GM23248 (cell line): ENCODE measurements around the gene GNS. TPM values are rescaled to one million over a fixed set of nuclear protein-coding genes. Genes with fewer than 3 reads are reported as not detected.

Experiments used
- DNase-seq: peaks from one replicate; pipeline ENCODE4 v3.0.0-alpha.2; 2015
- H2AFZ ChIP-seq: fragments of 200-600 bp; sonication (generic); 2 replicates; pipeline ENCODE4 v1.6.1; 2016; ENCODE audit warnings: antibody characterized with exemption
- H3F3A ChIP-seq: fragments of 200-600 bp; sonication (generic); 2 replicates; pipeline ENCODE4 v1.6.1; 2016; ENCODE audit warnings: mild to moderate bottlenecking, antibody characterized with exemption, mixed run types; ENCODE audit not compliant: insufficient read depth
- H3K27ac ChIP-seq: fragments of 200-600 bp; sonication (generic); 2 replicates; pipeline ENCODE4 v1.5.1; 2016; ENCODE audit warnings: mild to moderate bottlenecking
- H3K27me3 ChIP-seq: fragments of 200-600 bp; sonication (generic); replicated peaks from 2 replicates; pipeline ENCODE4 v1.6.1; 2016; ENCODE audit warnings: mild to moderate bottlenecking; ENCODE audit not compliant: insufficient read depth
- H3K36me3 ChIP-seq: fragments of 200-600 bp; sonication (generic); 2 replicates; pipeline ENCODE4 v1.6.1; 2016; ENCODE audit warnings: low read depth, mild to moderate bottlenecking
- H3K4me1 ChIP-seq: fragments of 200-600 bp; sonication (generic); 2 replicates; pipeline ENCODE4 v1.6.1; 2016; ENCODE audit warnings: mild to moderate bottlenecking; ENCODE audit not compliant: insufficient read depth
- H3K4me2 ChIP-seq: fragments of 200-600 bp; sonication (generic); one replicate; pipeline ENCODE4 v1.6.1; 2016; ENCODE audit warnings: mild to moderate bottlenecking; ENCODE audit not compliant: unreplicated experiment
- H3K4me3 ChIP-seq: fragments of 200-600 bp; sonication (generic); 2 replicates; pipeline ENCODE4 v1.5.1; 2016; ENCODE audit warnings: mild to moderate bottlenecking
- H3K79me2 ChIP-seq: fragments of 200-600 bp; sonication (generic); 2 replicates; pipeline ENCODE4 v1.6.1; 2016; ENCODE audit warnings: mild to moderate bottlenecking; ENCODE audit not compliant: insufficient read depth
- H3K9ac ChIP-seq: fragments of 200-600 bp; sonication (generic); 2 replicates; pipeline ENCODE4 v1.6.1; 2016; ENCODE audit warnings: mild to moderate bottlenecking
- H3K9me2 ChIP-seq: fragments of 200-600 bp; sonication (generic); 2 replicates; pipeline ENCODE4 v1.6.1; 2016; ENCODE audit warnings: mixed run types, mild to moderate bottlenecking, moderate library complexity; ENCODE audit not compliant: insufficient read depth
- H3K9me3 ChIP-seq: fragments of 200-600 bp; sonication (generic); one replicate; pipeline ENCODE4 v1.6.1; 2017; ENCODE audit warnings: low read depth
- H4K20me1 ChIP-seq: fragments of 200-600 bp; sonication (generic); 2 replicates; pipeline ENCODE4 v1.6.0; 2016; ENCODE audit not compliant: insufficient read depth
- EZH2 ChIP-seq: fragments of 200-600 bp; sonication (generic); IDR thresholded peaks from 2 replicates; pipeline ENCODE4 v1.6.1; 2018; ENCODE audit warnings: antibody characterized with exemption, mild to moderate bottlenecking; ENCODE audit not compliant: insufficient read depth, poor library complexity, severe bottlenecking
- EZH2phosphoT487 ChIP-seq: fragments of 200-600 bp; sonication (generic); IDR thresholded peaks from 2 replicates; pipeline ENCODE4 v1.6.1; 2018; ENCODE audit warnings: antibody characterized with exemption, moderate library complexity, mild to moderate bottlenecking, low read depth; ENCODE audit not compliant: insufficient read depth
- WGBS, 2 experiments: methylation state at CpG; one replicate each; pipeline ENCODE4 v1.1.6; 2015 to 2017; ENCODE audit warnings: low lambda C conversion rate in 2 of 2, low coverage in 1 of 2; ENCODE audit errors: missing lambda C conversion rate in 2 of 2; 5-methylcytosine and 5-hydroxymethylcytosine counted together
- in situ Hi-C: fragments of 300-500 bp; cut with MboI; formaldehyde crosslinking; loops from 2 replicates; pipeline ENCODE4 v1.15.0; 2020
- polyA plus RNA-seq: library from polyadenylated mRNA; unstranded; fragments of >200 nt; fragmentation: Nextera tagmentation; extraction: Ambion mirVana; gene quantifications from 2 replicates; pipeline ENCODE4 v1.2.1, GENCODE V29; 2016
- total RNA-seq: library from RNA; depleted of rRNA; stranded (reverse); fragments of >200 nt; shearing (Covaris generic); gene quantifications from 2 replicates; pipeline ENCODE4 v1.2.3, GENCODE V29; 2014

Gene GNS
- total and polyA plus RNA-seq, 2 experiments from 2014 or later, result 76.6 to 129 TPM

GRCh38 chr12:64720884-64721283, 38.3 kb downstream of the GNS start:
- Histone ChIP-seq H3K79me2 (no peaks in the 10 kb centered on the region), H3K36me3 (peaks cover 16% of the 10 kb centered on the region; the same call in 1 of the 2 replicates), H3K9me2 (no peaks in the 10 kb centered on the region), H3K9ac (no peak overlapping the region), H3K27ac (no peak overlapping the region), H2AFZ (no peak overlapping the region), H3F3A (no peaks in the 10 kb centered on the region), H3K27me3 (no peaks in the 10 kb centered on the region), H3K4me1 (no peaks in the 10 kb centered on the region), H3K4me3 (no peak overlapping the region), H3K4me2 (no peak overlapping the region), H3K9me3 (no peaks in the 10 kb centered on the region), H4K20me1 (no peaks in the 10 kb centered on the region)
- 93 to 97% methylated on average over 1 of the region's 1 CpG for WGBS, 2 experiments
- DNase-seq, result no peak
- in situ Hi-C loops, result no loop called here
- no peak for TF ChIP-seq EZH2phosphoT487
- TF ChIP-seq EZH2, result no peak

- Histone ChIP-seq H3K79me2 (no peaks in the 10 kb centered on the region), H3K9me3 (no peaks in the 10 kb centered on the region), H3K9ac (no peak overlapping the region), H3K4me2 (no peak overlapping the region), H3K4me3 (no peak overlapping the region), H3K27ac (no peak overlapping the region), H4K20me1 (no peaks in the 10 kb centered on the region), H3K36me3 (peaks cover 16% of the 10 kb centered on the region; the same call in 1 of the 2 replicates), H3K27me3 (no peaks in the 10 kb centered on the region), H3K4me1 (no peaks in the 10 kb centered on the region), H3F3A (no peaks in the 10 kb centered on the region), H2AFZ (no peak overlapping the region), H3K9me2 (no peaks in the 10 kb centered on the region)
- no peak for TF ChIP-seq EZH2
- no peak for TF ChIP-seq EZH2phosphoT487
- 83 to 95% methylated on average over 1 of the region's 1 CpG for WGBS, 2 experiments
- in situ Hi-C loops, result no loop called here
- no peak for DNase-seq
These were observed 40.6 kb downstream of the GNS start for GRCh38 chr12:64718649-64719048.

- Histone ChIP-seq H3K36me3 (peaks cover 14% of the 10 kb centered on the region; the same call in 1 of the 2 replicates), H4K20me1 (no peaks in the 10 kb centered on the region), H3K27ac (no peak overlapping the region), H3K9me2 (no peaks in the 10 kb centered on the region), H3K4me1 (no peaks in the 10 kb centered on the region), H3K9me3 (no peaks in the 10 kb centered on the region), H2AFZ (no peak overlapping the region), H3F3A (no peaks in the 10 kb centered on the region), H3K4me3 (no peak overlapping the region), H3K27me3 (no peaks in the 10 kb centered on the region), H3K79me2 (no peaks in the 10 kb centered on the region), H3K9ac (no peak overlapping the region), H3K4me2 (no peak overlapping the region)
- 88 to 91% methylated on average over 6 of the region's 6 CpGs for WGBS, 2 experiments
- in situ Hi-C loops, result no loop called here
- no peak for TF ChIP-seq EZH2phosphoT487
- no peak for TF ChIP-seq EZH2
- DNase-seq, result no peak
These were observed 42.3 kb downstream of the GNS start for GRCh38 chr12:64716839-64717455.

GRCh38 chr12:64716371-64716770, 42.8 kb downstream of the GNS start:
- Histone ChIP-seq H3K9me2 (no peaks in the 10 kb centered on the region), H3K9ac (no peak overlapping the region), H3K79me2 (no peaks in the 10 kb centered on the region), H3K36me3 (peaks cover 14% of the 10 kb centered on the region; the same call in 1 of the 2 replicates), H3K4me1 (no peaks in the 10 kb centered on the region), H3K4me3 (no peak overlapping the region), H3K27ac (no peak overlapping the region), H3F3A (no peaks in the 10 kb centered on the region), H3K9me3 (no peaks in the 10 kb centered on the region), H3K27me3 (no peaks in the 10 kb centered on the region), H3K4me2 (no peak overlapping the region), H2AFZ (no peak overlapping the region), H4K20me1 (no peaks in the 10 kb centered on the region)
- TF ChIP-seq EZH2 (no peak), EZH2phosphoT487 (no peak)
- in situ Hi-C loops, result no loop called here
- DNase-seq, result no peak
- 98 to 99% methylated on average over 4 of the region's 4 CpGs for WGBS, 2 experiments

- Histone ChIP-seq H3K4me1 (no peaks in the 10 kb centered on the region), H3K4me3 (no peak overlapping the region), H3K9me3 (no peaks in the 10 kb centered on the region), H3K36me3 (peaks cover 8% of the 10 kb centered on the region; the same call in 1 of the 2 replicates), H3F3A (no peaks in the 10 kb centered on the region), H4K20me1 (no peaks in the 10 kb centered on the region), H2AFZ (no peak overlapping the region), H3K79me2 (no peaks in the 10 kb centered on the region), H3K27ac (no peak overlapping the region), H3K27me3 (no peaks in the 10 kb centered on the region), H3K9ac (no peak overlapping the region), H3K9me2 (no peaks in the 10 kb centered on the region), H3K4me2 (no peak overlapping the region)
- in situ Hi-C loops, result no loop called here
- 95 to 100% methylated on average over 5 of the region's 5 CpGs for WGBS, 2 experiments
- no peak for DNase-seq
- TF ChIP-seq EZH2phosphoT487 (no peak), EZH2 (no peak)
These were observed 44.6 kb downstream of the GNS start for GRCh38 chr12:64714551-64714968.
